ENCODE data around the gene UNC13D. TPM values are rescaled to one million over a fixed set of nuclear protein-coding genes. Genes with fewer than 3 reads are reported as not detected.

The UNC13D gene
- 13.1 and 17.0 TPM in 2 replicates for polyA plus RNA-seq (2014; cell fraction: cytosol; rRNA removed)
- polyA plus RNA-seq (2014; cell fraction: nucleus; rRNA removed): 60.0 and 69.4 TPM in 2 replicates

DNA sequence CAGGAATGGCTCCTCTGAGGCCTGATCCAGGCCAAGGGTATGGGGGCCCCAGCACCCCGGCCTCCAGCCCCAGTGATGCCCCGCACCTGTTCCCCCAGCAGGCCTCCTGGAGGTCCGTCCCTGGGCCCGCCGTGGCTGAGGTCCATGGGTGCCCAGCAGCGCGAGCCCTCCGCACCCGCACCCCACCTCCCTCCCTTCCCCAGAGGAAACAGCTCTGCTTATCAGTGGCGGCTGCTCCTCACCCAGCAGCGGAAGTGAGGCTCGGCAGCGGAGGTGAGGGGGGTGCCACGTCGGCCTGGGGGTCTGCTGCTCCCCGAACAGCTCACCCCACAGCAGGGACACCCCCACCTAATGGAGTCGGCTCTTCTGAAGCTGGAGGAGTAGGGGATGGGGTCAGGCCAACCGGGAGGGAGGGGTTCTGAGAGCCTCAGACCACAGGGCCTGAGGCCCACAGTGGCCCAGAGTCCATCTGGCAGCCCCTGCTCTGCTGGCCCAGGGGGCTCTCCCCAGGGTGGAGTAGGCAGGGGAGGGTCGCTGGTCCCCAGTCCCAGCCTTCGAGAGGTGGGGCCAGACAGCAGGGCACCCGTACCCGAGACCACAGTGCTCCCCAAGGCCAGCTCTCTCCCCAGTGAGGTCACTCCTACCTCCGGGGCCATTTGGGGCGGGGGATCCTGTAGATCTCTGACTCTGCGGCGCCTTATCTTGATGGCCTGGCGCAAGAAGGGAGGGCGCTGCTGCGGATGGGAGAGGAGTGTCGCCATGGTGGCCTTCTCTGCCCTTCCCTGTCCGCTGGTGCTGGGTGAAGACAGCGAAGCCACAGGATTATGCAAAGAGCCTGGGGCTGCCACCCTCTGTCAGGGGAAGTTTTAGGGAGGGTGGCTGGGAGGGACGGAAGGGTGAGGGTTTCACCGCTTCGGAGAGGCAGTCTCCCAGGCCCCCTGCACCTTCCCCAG lies at the start of gene UNC13D:
Gene UNC13D (minus strand): TSS at position 828 of the 953 bp plus-strand sequence. CDS start 67 bp downstream, at position 761.
- DNase-seq (ENCODE audit: low spot score): peak; percentile 56

DNA sequence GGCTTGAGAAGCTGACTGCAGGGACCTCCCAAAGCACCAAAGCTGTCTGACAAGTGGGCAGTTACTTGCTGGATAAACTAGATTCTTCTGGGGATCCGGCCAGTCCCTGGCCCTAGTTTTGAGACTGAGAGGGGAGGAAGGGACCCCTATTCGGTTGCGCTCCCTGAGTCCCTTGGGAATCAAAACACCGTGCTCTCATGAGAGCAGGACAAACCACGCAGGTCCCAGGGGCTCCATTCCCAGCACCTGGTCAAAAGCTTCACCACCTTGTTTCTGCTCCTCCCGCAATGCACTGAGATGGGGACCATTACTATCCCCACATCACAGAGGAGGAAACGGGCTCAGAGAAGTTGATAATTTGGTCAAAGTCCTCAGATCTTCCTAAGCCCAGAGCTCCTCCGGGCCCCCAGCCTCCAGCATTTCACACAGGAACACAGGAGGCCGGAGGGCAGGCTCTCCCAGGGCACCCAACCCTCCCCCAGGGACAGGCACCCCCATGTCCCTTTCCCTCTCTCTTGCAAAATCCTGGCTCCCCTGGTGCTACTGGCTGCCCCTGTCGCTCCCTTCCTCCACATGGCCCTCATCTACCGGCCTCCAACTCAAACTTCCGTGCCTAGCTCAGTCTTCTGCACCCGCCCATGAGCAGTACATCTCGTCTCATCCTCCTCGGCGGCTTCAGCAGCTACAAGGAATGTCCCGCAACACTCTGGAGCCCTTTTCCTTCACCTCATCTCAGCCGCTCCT lies 49.3 kb upstream of the UNC13D start:
- no peak for DNase-seq (ENCODE audit: low spot score)

DNA sequence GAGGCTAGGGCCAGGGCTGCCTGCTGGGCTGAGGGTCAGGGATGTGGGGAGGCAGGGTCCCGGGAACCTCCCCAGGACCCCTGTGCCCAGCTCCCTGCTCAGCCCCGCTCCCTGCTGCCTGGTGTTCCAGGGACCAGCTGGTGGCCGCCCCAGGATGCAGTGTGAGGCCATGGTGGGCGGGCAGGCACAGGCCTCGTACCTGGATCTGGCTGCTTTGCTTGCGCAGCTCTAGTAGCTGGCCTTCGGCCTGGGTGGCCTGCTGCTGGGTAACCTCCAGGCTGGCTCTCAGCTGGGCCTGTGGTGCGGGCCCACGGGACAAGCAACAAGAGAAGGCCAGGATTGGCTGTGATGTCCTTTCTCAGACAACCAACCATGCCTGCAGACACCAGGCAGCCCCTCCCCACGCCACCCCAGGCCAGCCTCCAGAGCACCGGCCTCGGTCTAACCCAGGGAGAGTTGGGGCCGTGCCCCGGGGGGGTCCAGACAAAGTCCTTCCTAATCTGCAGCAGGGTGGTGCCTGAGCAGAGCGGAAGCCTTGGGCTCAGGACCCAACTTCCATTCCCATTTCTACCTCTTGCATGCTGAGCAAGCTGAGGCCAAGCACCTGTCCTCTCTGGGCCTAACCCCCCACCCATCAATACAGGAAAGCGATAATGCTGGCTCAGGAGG lies 48.5 kb upstream of the UNC13D start:
- DNase-seq (ENCODE audit: low spot score): no peak

DNA sequence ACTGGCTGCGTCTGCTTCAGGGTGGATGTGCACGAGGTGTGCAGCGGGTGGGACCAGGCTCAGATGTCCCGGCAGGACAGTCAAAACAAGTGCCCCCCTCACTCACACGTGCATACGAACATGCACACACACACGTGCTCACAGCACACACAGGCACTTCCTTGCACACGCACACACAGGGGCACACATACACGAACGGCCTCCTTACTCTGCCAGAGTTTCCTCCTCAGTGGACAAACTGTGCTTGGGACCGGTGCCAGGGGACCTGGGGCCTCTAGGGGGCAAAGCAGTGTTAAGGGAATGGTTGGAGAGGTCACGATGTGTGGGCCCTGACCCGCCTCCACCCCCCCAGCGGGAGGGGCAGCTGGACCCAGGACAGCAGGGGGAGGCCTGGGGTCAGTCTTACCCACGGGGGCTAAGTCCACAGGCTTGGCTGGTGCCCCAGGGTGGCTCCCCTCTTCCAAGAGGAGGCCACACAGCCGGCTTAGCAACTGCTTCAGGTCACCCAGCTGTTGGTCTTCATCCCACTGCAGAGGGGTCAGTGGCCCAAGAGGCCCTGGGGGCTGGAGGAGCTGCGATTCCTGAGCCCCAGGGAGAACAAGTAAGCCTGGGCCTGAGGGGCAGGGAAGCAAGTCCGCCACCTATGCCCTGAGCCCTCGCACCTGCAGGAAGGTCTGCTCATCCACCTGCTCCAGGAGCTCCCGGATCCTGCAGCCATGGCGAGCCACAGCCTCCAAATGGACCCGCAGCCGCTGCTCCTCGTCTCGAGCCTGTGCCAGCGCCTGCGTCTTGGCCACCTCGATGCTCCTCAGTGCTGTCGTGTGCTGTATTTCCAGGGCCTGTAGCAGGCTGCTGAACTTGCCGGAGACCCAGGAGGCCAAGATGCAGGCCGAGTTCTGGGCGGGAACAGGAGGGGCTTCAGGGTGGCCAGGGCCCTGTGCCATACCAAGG lies 47.7 kb upstream of the UNC13D start:
- no peak for DNase-seq (ENCODE audit: low spot score)

DNA sequence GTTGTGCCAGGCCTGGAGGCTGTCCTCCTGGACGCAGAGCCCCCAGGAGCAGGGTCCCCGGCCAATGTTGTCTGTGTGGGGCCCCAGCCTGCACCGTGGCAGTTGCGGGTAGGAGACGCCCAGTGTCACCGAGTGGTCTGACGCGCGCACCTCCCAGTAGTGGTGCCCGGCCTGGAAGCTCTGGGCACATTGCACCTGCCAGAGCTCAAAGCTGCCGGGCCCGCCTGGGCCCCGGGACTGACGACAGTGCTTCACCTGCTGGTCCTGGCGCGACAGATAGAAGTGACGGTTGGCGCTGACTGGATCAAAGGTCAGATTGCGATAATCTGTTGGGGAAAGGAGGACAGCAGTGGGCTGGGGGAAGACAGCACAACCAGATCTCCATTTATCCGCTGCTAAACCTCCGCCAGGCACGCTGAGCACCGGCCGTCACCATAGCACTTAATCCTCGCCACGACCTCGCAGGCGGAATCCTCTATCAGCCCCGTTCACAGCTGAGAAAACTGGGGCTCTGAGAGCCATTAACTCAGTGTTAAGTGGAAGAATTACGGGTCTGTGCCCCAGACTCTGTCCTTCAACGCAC lies 46.9 kb upstream of the UNC13D start:
- DNase-seq (ENCODE audit: low spot score): no peak

DNA sequence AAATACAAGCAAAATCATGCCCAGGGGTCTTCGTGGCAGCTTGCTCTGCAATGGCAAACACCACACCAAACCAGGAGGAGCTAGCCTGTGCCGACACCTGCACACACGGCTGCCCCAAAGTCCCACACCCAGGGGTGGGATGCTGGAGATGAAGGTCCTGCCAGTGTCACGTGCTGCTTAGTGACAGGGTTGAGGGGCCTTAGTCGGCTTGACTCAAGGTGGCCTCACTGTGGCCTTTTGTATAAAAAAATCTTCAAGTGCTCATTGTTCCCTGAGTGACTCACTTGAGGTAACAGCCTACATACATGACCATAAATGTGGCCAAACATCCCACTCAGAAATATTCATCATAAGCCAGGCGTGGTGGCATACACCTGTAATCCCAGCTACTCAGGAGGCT lies 45.2 kb upstream of the UNC13D start:
- DNase-seq (ENCODE audit: low spot score): no peak

DNA sequence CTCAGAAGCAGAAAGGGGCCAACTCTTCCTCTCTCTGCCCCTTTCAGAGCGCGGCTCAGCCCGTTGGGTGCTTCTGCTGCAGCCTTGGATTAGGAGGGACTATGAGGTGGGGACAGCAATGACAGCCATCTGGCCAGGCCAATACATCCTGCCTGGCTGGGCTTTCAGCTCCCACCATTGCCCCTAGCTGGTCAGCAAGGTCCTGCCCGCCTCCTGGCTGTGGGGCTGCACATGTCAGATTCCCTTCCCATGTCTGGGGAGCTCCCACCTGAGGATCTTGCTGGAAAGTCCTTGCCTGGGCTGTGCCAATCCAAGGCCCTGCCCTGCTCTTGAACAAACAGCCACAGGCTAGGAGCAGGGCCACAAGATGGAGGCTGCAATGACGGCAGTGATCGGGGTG lies 44.3 kb upstream of the UNC13D start:
- no peak for DNase-seq (ENCODE audit: low spot score)

DNA sequence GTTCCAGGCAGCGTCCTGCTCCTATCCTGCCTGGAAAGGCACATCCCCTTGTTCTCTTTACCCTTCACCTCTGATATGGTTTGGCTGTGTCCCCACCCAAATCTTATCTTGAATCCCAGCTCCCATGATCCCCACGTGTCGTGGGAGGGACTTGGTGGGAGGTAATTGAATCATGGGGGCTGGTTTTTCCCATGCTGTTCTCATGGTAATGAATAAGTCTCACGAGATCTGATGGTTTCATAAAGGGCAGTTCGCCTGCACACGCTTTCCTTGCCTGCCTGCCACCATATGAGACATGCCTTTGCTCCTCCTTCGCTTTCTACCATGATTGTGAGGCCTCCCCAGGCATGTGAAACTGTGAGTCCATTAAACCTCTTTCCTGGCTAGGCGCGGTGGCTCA lies 41.7 kb upstream of the UNC13D start:
- peak; percentile 64 for DNase-seq (ENCODE audit: low spot score)

DNA sequence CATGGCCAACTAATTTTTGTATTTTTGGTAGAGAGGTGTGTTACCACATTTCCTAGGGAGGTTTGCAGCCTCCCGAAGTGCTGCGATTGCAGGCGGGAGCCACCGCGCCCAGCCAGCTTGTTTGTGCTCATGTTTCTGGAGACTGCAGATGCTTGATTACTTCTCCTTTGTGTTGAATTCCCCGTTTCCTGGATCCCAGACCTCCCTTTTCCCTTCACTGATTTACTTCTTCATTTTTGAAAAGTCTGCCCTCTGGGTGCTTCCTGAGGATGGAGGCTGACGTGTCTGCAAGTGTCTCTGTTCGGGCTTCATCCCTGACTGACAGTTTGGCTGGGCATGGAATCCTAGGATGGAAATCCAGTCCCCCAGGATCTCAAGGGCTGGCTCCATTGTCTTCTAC lies 41.2 kb upstream of the UNC13D start:
- DNase-seq (ENCODE audit: low spot score): no peak

DNA sequence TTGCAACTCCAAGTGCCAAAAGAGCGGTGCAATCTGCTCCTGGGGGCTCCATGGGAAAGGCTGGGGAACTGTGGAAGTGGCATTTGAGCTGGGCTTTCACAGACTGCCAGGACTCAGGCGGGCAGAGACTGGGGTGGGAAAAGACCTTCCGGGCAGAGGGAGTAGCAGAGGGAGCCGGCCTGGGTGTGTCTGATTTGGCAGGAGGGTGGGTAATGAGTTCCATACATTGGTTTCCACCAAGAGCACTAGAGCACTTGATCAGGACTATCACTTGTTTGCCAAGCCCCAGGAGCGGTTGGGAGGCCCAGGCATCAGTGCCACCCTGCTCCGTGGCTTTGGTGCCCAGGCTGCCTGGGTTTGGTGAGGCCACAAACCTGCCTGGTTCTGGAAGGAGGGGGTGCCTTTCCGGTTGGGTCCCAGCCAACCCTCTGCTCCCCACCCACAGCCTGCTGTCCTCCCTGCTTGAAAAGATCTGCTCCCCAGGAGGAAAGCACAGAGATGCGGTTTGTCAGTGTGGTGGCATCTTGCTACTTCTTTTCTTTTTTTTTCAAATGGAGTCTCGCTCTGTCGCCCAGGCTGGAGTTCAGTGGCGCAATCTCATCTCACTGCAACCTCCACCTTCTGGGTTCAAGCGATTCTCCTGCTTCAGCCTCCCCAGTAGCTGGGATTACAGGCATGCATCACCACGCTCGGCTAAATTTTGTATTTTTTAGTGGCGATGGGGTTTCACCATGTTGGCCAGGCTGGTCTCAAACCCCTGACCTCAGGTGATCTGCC lies 37.7 kb upstream of the UNC13D start:
- no peak for DNase-seq (ENCODE audit: low spot score)

DNA sequence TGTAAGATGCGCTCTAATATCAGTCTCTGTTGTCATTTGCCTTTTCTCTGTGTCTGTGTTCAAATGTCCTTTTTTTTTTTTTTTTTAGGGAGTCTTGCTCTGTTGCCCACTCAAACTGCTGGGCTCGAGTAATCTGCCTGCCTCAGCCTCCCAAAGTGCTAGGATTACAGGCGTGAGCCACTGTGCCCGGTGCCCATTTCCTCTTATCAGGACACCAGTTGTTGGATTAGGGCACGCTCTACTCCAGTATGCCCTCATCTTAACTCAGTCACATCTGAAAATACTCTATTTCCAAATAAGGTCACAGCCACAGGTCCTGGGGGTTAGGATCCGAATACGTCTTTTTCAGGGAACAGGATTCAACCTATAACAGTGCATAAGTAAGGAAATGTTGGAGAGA lies 36.1 kb upstream of the UNC13D start:
- no peak for DNase-seq (ENCODE audit: low spot score)

DNA sequence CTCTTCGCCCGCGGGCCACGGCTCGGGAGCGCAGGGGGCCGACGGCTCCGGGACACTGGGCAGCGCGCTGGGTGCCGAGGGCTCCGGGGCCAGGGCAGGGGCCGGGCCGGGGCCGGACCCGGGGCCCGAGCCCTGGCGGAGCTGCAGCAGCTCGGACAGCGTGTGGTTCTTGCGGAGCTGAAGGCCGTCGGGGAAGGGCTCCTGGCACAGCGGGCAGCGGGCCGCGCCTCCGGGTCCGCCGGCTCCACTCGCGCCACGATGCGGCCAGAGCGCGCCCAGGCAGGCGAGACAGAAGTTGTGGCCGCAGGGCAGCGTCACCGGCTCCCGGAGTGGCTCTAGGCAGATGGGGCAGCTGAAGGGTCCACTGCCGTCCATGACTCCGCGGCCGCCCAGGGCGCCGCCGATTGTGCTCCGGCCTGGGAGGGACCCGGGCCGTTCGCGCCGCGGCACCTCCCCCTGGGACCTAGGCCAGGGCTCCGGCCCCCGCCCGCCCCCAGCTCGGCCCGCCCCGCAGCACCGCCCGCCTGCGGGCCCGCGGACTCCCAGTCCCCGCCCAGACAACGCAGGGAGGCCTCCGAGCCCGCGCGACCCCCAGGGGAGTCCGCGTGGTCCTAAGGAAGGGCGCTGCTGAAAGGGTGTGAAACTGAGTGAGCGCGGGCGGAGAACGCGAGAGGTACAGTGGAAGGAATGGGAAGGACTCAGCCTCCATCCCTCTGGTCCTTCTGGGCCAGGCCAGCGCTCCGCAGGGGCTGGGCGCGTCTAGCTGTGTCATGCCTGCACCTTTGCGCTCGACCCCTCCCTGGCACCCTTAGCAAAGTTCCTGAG lies 34.2 kb upstream of the UNC13D start, which contains the start of gene TRIM47:
Gene TRIM47 (minus strand): TSS at position 408 of the 825 bp plus-strand sequence. CDS start 33 bp downstream, at position 375.
- peak; percentile 86 for DNase-seq (ENCODE audit: low spot score)

DNA sequence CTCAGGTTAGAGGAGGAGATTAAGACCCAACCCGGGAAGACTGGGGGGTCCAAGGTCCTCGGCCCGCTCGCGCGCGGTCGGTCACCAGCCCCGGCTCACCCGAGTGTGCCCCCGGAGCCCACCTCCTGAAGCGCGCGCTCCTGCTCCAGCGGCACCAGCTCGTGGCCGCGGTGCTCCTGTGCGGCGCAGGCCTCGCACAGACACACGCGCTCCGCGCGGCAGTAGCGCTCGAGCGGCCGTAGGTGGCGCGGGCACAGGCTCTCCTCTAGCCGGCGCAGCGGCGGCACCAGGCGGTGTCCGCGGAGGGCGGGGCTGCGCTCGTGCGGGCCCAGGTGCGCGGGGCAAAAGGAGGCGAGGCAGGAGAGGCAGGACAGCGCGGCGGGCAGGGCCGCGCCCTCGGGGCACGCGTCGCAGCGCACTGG lies 33.6 kb upstream of the UNC13D start:
- peak; percentile 80 for DNase-seq (ENCODE audit: low spot score)

DNA sequence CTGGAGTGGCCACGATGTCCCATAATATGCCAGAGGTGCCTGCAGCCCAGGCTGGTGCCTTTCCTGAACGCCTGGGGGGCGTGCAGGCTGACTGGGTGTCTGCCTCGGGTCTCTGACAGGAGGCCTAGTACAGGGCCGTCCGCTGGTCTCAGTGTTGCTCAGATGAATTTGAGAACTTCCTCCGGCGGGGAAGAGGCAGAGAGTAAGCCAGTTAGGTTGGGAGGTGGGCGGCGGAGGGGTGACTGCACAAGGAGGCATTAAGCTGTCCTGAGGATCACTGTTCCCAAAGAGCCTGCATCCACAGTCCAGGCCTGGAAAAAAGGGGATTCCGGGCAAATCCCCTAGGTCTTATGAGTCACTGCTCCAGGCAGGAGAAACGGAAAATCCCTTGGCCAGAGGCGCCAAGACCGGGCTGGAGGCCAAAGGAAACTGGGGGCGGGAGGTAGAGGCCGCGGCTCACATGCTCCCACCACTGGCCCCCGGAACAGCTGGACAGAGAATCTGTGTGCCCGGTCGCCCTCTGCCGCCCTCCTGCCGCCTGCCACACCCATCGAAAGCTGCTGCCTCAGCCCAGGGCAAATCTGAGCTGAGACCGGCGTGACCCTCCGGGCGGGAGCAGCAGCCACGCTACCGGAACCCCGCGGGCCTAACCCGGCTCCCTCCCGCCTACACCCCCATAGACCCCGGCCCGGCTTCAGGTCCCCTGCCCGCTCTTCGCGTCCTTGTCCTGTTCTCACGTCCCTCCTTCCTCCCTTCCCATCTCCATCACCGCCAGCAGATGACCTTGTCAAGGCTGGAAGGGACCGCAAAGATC lies 32.9 kb upstream of the UNC13D start:
- DNase-seq (ENCODE audit: low spot score): peak; percentile 57

DNA sequence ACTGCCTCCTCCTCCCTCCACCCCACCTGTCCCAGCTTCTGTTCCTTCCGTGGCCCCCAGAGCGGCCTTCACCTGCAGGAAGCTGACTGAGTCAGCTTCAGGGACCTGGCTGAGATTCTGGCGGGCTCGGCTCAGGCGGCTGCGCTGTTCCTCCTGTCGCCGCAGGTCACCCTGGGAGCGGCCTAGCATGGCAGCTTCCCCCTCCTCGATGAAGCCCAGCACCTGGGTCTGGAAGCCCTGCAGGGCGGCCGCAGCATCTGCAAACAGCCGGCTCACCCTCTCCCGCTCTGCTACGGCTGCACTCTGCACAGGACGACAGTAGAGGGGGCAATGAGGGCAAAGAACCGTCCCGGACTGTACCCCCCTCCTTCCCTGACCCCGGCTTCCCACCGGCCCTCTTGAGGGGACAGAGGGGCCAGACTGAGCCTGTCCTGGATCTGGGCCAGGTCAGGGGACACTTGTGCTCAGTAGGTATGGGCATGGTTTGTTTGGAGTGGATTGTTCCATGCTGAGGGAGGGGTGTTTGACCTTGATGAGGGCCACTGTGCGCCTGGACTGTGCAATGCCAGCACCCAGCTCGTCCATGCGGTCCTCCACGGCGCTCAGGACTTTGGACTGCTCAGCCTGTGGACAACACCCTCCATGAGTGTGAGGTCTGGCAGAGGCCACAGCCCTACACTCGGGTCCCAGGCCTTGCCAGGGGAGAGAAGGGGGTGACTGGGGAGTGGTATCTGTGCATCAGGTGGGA lies 32.2 kb upstream of the UNC13D start:
- peak; percentile 83 for DNase-seq (ENCODE audit: low spot score)

DNA sequence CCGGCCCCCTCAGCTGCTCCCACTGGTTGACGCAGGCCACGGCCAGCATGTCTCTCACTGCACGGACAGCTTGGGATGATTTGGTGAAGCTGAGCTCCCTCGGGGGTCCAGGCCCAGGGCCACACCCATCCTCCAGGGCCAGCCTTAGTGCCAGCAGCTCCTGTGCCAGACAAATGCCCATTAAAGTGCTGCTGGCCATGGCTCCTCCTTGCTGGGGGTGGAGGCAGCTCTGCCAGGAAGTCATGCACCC lies 31.7 kb upstream of the UNC13D start:
- no peak for DNase-seq (ENCODE audit: low spot score)
